ENCODE data around the gene GRB10.
"Not testable (repeated sequence)": the region's sequence is repeated elsewhere in the genome, so short reads cannot be mapped to it uniquely, and the experiment has no call there.

GRB10 gene

GRCh38 chr7:50743016-50743415, 39.7 kb downstream of the GRB10 start:
- DNase-seq: no peak

GRCh38 chr7:50742401-50742800, 40.3 kb downstream of the GRB10 start:
- DNase-seq: no peak

GRCh38 chr7:50739744-50740435, 42.8 kb downstream of the GRB10 start:
- DNase-seq: no peak

GRCh38 chr7:50738932-50739331, 43.8 kb downstream of the GRB10 start:
- no peak for DNase-seq

GRCh38 chr7:50735836-50736235, 46.9 kb downstream of the GRB10 start:
- not testable (repeated sequence) for DNase-seq

GRCh38 chr7:50735333-50735732, 47.4 kb downstream of the GRB10 start:
- no peak for DNase-seq

GRCh38 chr7:50734246-50734645, 48.5 kb downstream of the GRB10 start:
- no peak for DNase-seq

GRCh38 chr7:50733552-50733951, 49.1 kb downstream of the GRB10 start:
- DNase-seq: no peak

GRCh38 chr7:50731703-50732582, 50.8 kb downstream of the GRB10 start:
- no peak for DNase-seq

GRCh38 chr7:50730446-50731400, 52.0 kb downstream of the GRB10 start:
- no peak for DNase-seq

GRCh38 chr7:50729962-50730361, 52.7 kb downstream of the GRB10 start:
- no peak for DNase-seq

GRCh38 chr7:50728184-50728583, 54.5 kb downstream of the GRB10 start:
- DNase-seq: no peak

- no peak for DNase-seq
Measured at GRCh38 chr7:50727711-50728110, 55.0 kb downstream of the GRB10 start.

GRCh38 chr7:50727072-50727471, 55.6 kb downstream of the GRB10 start:
- DNase-seq: no peak

GRCh38 chr7:50725774-50726173, 56.9 kb downstream of the GRB10 start:
- no peak for DNase-seq

- DNase-seq: no peak
Measured at GRCh38 chr7:50724526-50725520, 57.9 kb downstream of the GRB10 start.

GRCh38 chr7:50723888-50724287, 58.8 kb downstream of the GRB10 start:
- DNase-seq: no peak

GRCh38 chr7:50723173-50723572, 59.5 kb downstream of the GRB10 start:
- no peak for DNase-seq

GRCh38 chr7:50721661-50722259, 60.9 kb downstream of the GRB10 start:
- DNase-seq: no peak

GRCh38 chr7:50721160-50721559, 61.5 kb downstream of the GRB10 start:
- no peak for DNase-seq

- no peak for DNase-seq
Measured at GRCh38 chr7:50720295-50720694, 62.4 kb downstream of the GRB10 start.
